ENCODE results near the gene OSBPL10.

Gene OSBPL10

GRCh38 chr3:31819441-31819840, 161.6 kb downstream of the OSBPL10 start:
- TF ChIP-seq ZFP30 (CRISPR knock-in tag; IDR thresholded peaks at IDR 0.05) (no peak), ZNF565 (CRISPR knock-in tag; conservative IDR thresholded peaks at IDR 0.05; ENCODE audit: low read depth) (no peak), OSR1 (CRISPR knock-in tag; IDR thresholded peaks at IDR 0.05) (no peak), ESRRG (CRISPR knock-in tag; IDR thresholded peaks at IDR 0.05) (no peak), RARB (CRISPR knock-in tag; IDR thresholded peaks at IDR 0.05) (no peak), ZC3H10 (CRISPR knock-in tag; IDR thresholded peaks at IDR 0.05) (no peak), ZNF8 (CRISPR knock-in tag; IDR thresholded peaks at IDR 0.05) (no peak), TSHZ2 (CRISPR knock-in tag; IDR thresholded peaks at IDR 0.05) (no peak), PPARA (CRISPR knock-in tag; IDR thresholded peaks at IDR 0.05; ENCODE audit: borderline replicate concordance) (no peak), BACH2 (CRISPR knock-in tag; IDR thresholded peaks at IDR 0.05; ENCODE audit: borderline replicate concordance) (no peak), ZNF70 (CRISPR knock-in tag; IDR thresholded peaks at IDR 0.05) (no peak), SNAI2 (CRISPR knock-in tag; IDR thresholded peaks at IDR 0.05) (no peak)
- TF ChIP-seq, protein P1, sequence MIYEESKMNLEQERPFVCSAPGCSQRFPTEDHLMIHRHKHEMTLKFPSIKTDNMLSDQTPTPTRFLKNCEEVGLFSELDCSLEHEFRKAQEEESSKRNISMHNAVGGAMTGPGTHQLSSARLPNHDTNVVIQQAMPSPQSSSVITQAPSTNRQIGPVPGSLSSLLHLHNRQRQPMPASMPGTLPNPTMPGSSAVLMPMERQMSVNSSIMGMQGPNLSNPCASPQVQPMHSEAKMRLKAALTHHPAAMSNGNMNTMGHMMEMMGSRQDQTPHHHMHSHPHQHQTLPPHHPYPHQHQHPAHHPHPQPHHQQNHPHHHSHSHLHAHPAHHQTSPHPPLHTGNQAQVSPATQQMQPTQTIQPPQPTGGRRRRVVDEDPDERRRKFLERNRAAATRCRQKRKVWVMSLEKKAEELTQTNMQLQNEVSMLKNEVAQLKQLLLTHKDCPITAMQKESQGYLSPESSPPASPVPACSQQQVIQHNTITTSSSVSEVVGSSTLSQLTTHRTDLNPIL (CRISPR knock-in tag; IDR thresholded peaks at IDR 0.05; ENCODE audit: low read depth), result no peak
- TF ChIP-seq, protein P2, sequence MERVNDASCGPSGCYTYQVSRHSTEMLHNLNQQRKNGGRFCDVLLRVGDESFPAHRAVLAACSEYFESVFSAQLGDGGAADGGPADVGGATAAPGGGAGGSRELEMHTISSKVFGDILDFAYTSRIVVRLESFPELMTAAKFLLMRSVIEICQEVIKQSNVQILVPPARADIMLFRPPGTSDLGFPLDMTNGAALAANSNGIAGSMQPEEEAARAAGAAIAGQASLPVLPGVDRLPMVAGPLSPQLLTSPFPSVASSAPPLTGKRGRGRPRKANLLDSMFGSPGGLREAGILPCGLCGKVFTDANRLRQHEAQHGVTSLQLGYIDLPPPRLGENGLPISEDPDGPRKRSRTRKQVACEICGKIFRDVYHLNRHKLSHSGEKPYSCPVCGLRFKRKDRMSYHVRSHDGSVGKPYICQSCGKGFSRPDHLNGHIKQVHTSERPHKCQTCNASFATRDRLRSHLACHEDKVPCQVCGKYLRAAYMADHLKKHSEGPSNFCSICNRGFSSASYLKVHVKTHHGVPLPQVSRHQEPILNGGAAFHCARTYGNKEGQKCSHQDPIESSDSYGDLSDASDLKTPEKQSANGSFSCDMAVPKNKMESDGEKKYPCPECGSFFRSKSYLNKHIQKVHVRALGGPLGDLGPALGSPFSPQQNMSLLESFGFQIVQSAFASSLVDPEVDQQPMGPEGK (CRISPR knock-in tag; IDR thresholded peaks at IDR 0.05; ENCODE audit: borderline replicate concordance), result no peak
- ATAC-seq, result no peak

- ATAC-seq, result no peak
- TF ChIP-seq ISL1 (CRISPR knock-in tag; IDR thresholded peaks at IDR 0.05) (no peak), PPARA (CRISPR knock-in tag; IDR thresholded peaks at IDR 0.05; ENCODE audit: borderline replicate concordance) (no peak), BACH2 (CRISPR knock-in tag; IDR thresholded peaks at IDR 0.05; ENCODE audit: borderline replicate concordance) (no peak), RARB (CRISPR knock-in tag; IDR thresholded peaks at IDR 0.05) (no peak), TOX (CRISPR knock-in tag; IDR thresholded peaks at IDR 0.05; ENCODE audit: borderline replicate concordance) (no peak), CSDC2 (CRISPR knock-in tag; IDR thresholded peaks at IDR 0.05) (no peak)
Observed at GRCh38 chr3:31817411-31817966, 163.6 kb downstream of the OSBPL10 start.

DNA sequence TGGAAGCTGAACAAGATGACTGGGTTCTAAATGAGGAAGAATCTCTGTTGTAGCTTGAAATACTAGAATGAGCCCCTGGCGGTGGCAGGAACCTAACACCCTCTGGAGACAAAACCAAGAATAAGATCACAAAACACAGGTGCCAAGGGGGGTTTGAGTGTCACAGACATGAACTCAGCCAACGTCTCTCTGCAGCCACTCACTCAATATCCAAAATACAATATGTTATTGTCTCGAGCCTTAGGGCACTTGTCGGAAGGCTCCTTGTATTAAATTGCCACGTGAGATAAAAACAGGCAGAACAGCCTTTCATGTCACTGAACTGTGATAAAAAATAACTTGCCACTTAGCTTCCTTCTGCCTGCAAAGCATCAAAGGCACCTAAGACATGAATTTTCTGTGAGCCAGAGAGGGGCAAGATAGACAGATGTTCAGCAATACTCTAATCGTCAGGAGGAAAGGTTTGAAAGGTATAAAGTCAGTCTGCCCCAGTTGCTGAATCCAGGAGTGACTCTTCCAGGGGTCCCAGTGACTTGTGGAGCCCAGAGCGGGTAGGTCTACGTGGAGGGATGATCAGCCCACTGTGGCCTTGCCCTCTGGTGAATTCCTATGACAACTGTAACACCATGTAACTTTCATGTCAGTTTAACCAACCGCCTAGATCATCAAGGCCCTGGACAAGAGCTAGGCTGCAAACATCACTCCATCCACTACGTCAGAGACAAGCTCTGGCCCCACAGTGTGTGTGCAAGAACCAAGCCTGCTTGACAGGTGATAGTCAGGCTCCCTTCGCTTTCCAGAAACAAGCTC, 165.2 kb downstream of the OSBPL10 start:
- no peak for ATAC-seq
- TF ChIP-seq TOX (CRISPR knock-in tag; IDR thresholded peaks at IDR 0.05; ENCODE audit: borderline replicate concordance) (no peak), ZNF70 (CRISPR knock-in tag; IDR thresholded peaks at IDR 0.05) (no peak), ZNF8 (CRISPR knock-in tag; IDR thresholded peaks at IDR 0.05) (no peak), BACH2 (CRISPR knock-in tag; IDR thresholded peaks at IDR 0.05; ENCODE audit: borderline replicate concordance) (no peak), CSDC2 (CRISPR knock-in tag; IDR thresholded peaks at IDR 0.05) (no peak), TSHZ2 (CRISPR knock-in tag; IDR thresholded peaks at IDR 0.05) (no peak), OSR1 (CRISPR knock-in tag; IDR thresholded peaks at IDR 0.05) (no peak), ISL1 (CRISPR knock-in tag; IDR thresholded peaks at IDR 0.05) (no peak), SNAI2 (CRISPR knock-in tag; IDR thresholded peaks at IDR 0.05) (no peak), TCF4 (CRISPR knock-in tag; IDR thresholded peaks at IDR 0.05; ENCODE audit: borderline replicate concordance) (no peak), ZC3H10 (CRISPR knock-in tag; IDR thresholded peaks at IDR 0.05) (no peak), ZFP30 (CRISPR knock-in tag; IDR thresholded peaks at IDR 0.05) (no peak), PPARA (CRISPR knock-in tag; IDR thresholded peaks at IDR 0.05; ENCODE audit: borderline replicate concordance) (no peak), RARB (CRISPR knock-in tag; IDR thresholded peaks at IDR 0.05) (no peak), GLIS3 (CRISPR knock-in tag; IDR thresholded peaks at IDR 0.05) (no peak), ZFP3 (CRISPR knock-in tag; IDR thresholded peaks at IDR 0.05) (no peak), ZNF565 (CRISPR knock-in tag; conservative IDR thresholded peaks at IDR 0.05; ENCODE audit: low read depth) (no peak)
- TF ChIP-seq, protein P3, sequence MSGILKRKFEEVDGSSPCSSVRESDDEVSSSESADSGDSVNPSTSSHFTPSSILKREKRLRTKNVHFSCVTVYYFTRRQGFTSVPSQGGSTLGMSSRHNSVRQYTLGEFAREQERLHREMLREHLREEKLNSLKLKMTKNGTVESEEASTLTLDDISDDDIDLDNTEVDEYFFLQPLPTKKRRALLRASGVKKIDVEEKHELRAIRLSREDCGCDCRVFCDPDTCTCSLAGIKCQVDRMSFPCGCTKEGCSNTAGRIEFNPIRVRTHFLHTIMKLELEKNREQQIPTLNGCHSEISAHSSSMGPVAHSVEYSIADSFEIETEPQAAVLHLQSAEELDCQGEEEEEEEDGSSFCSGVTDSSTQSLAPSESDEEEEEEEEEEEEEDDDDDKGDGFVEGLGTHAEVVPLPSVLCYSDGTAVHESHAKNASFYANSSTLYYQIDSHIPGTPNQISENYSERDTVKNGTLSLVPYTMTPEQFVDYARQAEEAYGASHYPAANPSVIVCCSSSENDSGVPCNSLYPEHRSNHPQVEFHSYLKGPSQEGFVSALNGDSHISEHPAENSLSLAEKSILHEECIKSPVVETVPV (CRISPR knock-in tag; IDR thresholded peaks at IDR 0.05), result no peak

Measured in SK-N-SH treated with all-trans-retinoic acid at 6 μM for 48 hours (cell line).